ENCODE results near the gene CTTNBP2. TPM values are rescaled to one million over a fixed set of nuclear protein-coding genes. Genes with fewer than 3 reads are reported as not detected.

Gene CTTNBP2
- polyA plus RNA-seq, 2 of the 4 experiments (the other 2 are of a cell fraction) = 0.18 to 0.25 TPM

DNA sequence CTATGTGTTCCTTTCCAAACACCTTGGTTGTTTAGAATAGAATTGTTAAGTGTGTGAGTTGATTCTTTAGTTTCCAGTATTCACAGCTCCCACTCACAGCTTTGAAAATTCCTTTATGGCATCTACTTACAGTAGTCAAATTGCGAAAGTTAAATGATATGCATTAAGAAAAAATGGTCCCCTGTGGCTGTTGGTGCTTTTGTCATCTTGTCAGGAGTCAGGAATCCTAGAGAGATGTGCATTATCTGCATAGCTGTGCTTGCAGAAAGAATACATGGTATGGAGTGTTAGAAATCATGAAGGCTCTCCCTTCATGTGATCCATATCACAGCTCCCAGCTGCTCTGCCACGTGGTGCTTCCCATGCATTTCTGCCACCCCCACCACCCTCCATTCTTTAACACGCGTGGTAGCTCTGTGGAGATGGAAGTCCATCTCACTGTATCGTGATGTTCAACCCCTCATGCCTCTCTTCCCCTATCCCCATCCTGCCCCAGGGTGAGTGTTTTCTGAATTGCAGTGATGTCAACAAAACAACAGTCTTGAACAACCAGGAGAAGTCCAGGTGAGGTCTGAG, 29.2 kb upstream of the CTTNBP2 start:
- H3K4me1 ChIP-seq = no peaks in the 10 kb centered on the region
- no peaks in the 10 kb centered on the region for H3K9me3 ChIP-seq
- 6% methylated on average over 5 of the region's 5 CpGs for WGBS (ENCODE audit: missing lambda C conversion rate)
- FAIRE-seq (no peak), DNase-seq (ENCODE audit: low read depth in 1 of 2, low spot score in 1 of 2) (no peak), ATAC-seq (no peak)
- H3K4me3 ChIP-seq = no peak overlapping the region
- POLR2A ChIA-PET = no interaction called here
- TF ChIP-seq EHF (CRISPR knock-in tag; IDR thresholded peaks at IDR 0.05) = no peak
- TF ChIP-seq HDAC2 (IDR thresholded peaks at IDR 0.05) = no peak
- TF ChIP-seq, protein P1, sequence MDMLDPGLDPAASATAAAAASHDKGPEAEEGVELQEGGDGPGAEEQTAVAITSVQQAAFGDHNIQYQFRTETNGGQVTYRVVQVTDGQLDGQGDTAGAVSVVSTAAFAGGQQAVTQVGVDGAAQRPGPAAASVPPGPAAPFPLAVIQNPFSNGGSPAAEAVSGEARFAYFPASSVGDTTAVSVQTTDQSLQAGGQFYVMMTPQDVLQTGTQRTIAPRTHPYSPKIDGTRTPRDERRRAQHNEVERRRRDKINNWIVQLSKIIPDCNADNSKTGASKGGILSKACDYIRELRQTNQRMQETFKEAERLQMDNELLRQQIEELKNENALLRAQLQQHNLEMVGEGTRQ (IDR thresholded peaks at IDR 0.05) = no peak
- no peak for TF ChIP-seq ZFP36 (IDR thresholded peaks at IDR 0.05; ENCODE audit: borderline replicate concordance, partially characterized antibody)
- no peak for TF ChIP-seq FOXS1 (CRISPR knock-in tag; IDR thresholded peaks at IDR 0.05)
- no peak for TF ChIP-seq HOXB13 (CRISPR knock-in tag; IDR thresholded peaks at IDR 0.05; ENCODE audit: low read depth)
- TF ChIP-seq KDM5A (IDR thresholded peaks at IDR 0.05) = no peak
- TF ChIP-seq RCOR1 (IDR thresholded peaks at IDR 0.05; ENCODE audit: low read depth, low read length) = no peak
- no peak for TF ChIP-seq TFCP2L1 (CRISPR knock-in tag; IDR thresholded peaks at IDR 0.05)
- no peak for TF ChIP-seq HOXA7 (CRISPR knock-in tag; IDR thresholded peaks at IDR 0.05)
- TF ChIP-seq FOSB (CRISPR knock-in tag; IDR thresholded peaks at IDR 0.05) = no peak
- no peak for TF ChIP-seq HEYL (CRISPR knock-in tag; IDR thresholded peaks at IDR 0.05)
- TF ChIP-seq, protein P2, sequence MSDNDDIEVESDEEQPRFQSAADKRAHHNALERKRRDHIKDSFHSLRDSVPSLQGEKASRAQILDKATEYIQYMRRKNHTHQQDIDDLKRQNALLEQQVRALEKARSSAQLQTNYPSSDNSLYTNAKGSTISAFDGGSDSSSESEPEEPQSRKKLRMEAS (IDR thresholded peaks at IDR 0.05) = no peak
- TF ChIP-seq, protein P3, sequence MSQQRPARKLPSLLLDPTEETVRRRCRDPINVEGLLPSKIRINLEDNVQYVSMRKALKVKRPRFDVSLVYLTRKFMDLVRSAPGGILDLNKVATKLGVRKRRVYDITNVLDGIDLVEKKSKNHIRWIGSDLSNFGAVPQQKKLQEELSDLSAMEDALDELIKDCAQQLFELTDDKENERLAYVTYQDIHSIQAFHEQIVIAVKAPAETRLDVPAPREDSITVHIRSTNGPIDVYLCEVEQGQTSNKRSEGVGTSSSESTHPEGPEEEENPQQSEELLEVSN (IDR thresholded peaks at IDR 0.05; ENCODE audit: borderline replicate concordance, low read depth) = no peak
- no peak for TF ChIP-seq SMC3 (IDR thresholded peaks at IDR 0.05)
- TF ChIP-seq, protein P4, sequence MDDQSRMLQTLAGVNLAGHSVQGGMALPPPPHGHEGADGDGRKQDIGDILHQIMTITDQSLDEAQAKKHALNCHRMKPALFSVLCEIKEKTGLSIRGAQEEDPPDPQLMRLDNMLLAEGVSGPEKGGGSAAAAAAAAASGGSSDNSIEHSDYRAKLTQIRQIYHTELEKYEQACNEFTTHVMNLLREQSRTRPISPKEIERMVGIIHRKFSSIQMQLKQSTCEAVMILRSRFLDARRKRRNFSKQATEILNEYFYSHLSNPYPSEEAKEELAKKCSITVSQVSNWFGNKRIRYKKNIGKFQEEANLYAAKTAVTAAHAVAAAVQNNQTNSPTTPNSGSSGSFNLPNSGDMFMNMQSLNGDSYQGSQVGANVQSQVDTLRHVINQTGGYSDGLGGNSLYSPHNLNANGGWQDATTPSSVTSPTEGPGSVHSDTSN (IDR thresholded peaks at IDR 0.05) = no peak
- H3K27ac ChIP-seq = no peak overlapping the region
- CTCF ChIA-PET = no interaction called here
- H3K4me2 ChIP-seq = no peak overlapping the region

DNA sequence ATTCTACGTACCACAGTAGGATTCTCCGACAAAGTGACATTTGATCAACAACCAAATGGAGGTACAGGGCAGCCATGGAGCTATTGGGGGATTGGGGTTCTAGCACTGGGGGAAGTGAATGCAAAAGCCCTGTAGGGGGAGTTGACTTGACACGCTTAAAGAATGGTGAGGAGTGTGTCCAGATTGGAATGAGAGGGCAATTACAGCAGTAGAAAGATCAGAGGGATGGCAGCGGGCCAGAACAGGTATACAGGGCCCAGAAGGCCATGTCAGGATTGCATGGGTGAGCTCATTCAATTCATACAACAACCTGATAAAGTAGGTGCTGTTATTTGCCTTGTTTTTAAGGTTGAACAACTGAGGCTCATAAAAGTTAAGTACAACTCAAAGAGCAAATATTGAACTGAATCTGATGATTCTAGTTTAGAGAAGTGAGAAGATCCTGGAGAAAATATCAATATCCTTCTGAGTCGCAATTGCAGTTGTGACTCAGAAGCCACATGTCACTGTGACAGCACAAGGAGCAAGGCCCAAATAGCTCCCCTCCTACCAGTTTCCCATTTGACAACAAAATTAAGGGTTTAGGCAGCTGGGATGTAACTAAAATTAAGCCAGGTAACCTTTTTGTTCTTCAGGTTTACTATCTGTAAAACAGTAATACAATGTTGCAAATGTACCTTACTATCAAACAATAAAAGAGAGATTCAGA, 28.0 kb upstream of the CTTNBP2 start:
- FAIRE-seq = no peak
- no peak for ATAC-seq
- Histone ChIP-seq H3K4me3 (no peak overlapping the region), H3K27ac (no peak overlapping the region), H3K4me1 (no peaks in the 10 kb centered on the region), H3K9me3 (no peaks in the 10 kb centered on the region), H3K4me2 (no peak overlapping the region)
- POLR2A ChIA-PET = no interaction called here
- CTCF ChIA-PET = interaction anchor here (0.8 kb wide), 1 partner anchor 9 kb away, joined by 3 read pairs; no protein-coding TSS in a partner anchor
- 20% methylated on average over 5 of the region's 5 CpGs for WGBS (ENCODE audit: missing lambda C conversion rate)
- no peak for DNase-seq (ENCODE audit: low read depth in 1 of 2, low spot score in 1 of 2)
- TF ChIP-seq HOXB5 (CRISPR knock-in tag; IDR thresholded peaks at IDR 0.05) = no peak
- TF ChIP-seq, protein P1 (IDR thresholded peaks at IDR 0.05) = no peak
- no peak for TF ChIP-seq CBX8 (IDR thresholded peaks at IDR 0.05)
- TF ChIP-seq RCOR1 (IDR thresholded peaks at IDR 0.05; ENCODE audit: low read depth, low read length) = no peak
- TF ChIP-seq ZFP36 (IDR thresholded peaks at IDR 0.05; ENCODE audit: borderline replicate concordance, partially characterized antibody) = no peak

DNA sequence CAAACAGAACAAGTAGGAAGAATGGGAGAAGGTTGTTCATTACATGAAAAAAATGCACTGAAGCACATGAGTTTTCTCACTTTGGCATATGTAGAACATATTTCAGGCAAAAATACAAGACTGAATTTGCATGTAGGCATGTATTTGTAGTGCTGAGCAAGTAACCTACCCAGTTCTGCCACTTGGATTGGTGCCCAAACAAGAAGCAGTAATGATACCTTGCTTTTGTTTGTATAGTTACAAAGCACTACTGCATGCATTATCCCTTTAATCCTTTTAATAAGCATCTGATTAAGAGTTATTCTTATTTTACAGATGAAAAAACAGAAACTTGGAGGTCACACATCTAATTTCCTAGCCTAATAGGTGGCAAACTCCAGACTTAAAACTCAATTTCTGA, 23.1 kb upstream of the CTTNBP2 start:
- Histone ChIP-seq H3K4me1 (no peaks in the 10 kb centered on the region), H3K27ac (no peak overlapping the region), H3K4me2 (no peak overlapping the region), H3K4me3 (no peak overlapping the region), H3K9me3 (no peaks in the 10 kb centered on the region)
- POLR2A ChIA-PET = no interaction called here
- DNase-seq (ENCODE audit: low read depth in 1 of 2, low spot score in 1 of 2) (no peak), FAIRE-seq (no peak), ATAC-seq (no peak)
- TF ChIP-seq ZC3H11A (IDR thresholded peaks at IDR 0.05) (no peak), HEYL (CRISPR knock-in tag; IDR thresholded peaks at IDR 0.05) (no peak), MYC (IDR thresholded peaks at IDR 0.05; ENCODE audit: borderline replicate concordance, low read length) (no peak)
- TF ChIP-seq, protein P5, sequence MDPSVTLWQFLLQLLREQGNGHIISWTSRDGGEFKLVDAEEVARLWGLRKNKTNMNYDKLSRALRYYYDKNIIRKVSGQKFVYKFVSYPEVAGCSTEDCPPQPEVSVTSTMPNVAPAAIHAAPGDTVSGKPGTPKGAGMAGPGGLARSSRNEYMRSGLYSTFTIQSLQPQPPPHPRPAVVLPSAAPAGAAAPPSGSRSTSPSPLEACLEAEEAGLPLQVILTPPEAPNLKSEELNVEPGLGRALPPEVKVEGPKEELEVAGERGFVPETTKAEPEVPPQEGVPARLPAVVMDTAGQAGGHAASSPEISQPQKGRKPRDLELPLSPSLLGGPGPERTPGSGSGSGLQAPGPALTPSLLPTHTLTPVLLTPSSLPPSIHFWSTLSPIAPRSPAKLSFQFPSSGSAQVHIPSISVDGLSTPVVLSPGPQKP (IDR thresholded peaks at IDR 0.05; ENCODE audit: low read depth, low read length) = no peak
- CTCF ChIA-PET = no interaction called here

Data from A549 (cell line).